ENCODE data around the gene DSCAML1. TPM values are rescaled to one million over a fixed set of nuclear protein-coding genes. Genes with fewer than 3 reads are reported as not detected.

The DSCAML1 gene
- total RNA-seq, 6 donors from 2014 or later, result 0.30 to 3.1 (median 1.3) TPM

GRCh38 chr11:117774553-117774952, 22.5 kb downstream of the DSCAML1 start:
- H3K27ac ChIP-seq, result no peak overlapping the region
- WGBS, 2 donors, result 83 to 90% methylated on average over 3 of the region's 3 CpGs
- ATAC-seq (ENCODE audit: low FRiP score in 2 of 2), result no peak

GRCh38 chr11:117772360-117772759, 24.7 kb downstream of the DSCAML1 start:
- no peak for TF ChIP-seq POLR2AphosphoS5 (IDR thresholded peaks at IDR 0.05)
- no peak for TF ChIP-seq POLR2A (IDR thresholded peaks at IDR 0.05)
- TF ChIP-seq CTCF (IDR thresholded peaks at IDR 0.05), result no peak
- TF ChIP-seq EP300 (IDR thresholded peaks at IDR 0.05), result no peak
- no peaks in the 10 kb centered on the region for H3K9me3 ChIP-seq

More at GRCh38 chr11:117774553-117774952, 22.5 kb downstream of the DSCAML1 start:
- H3K27me3 ChIP-seq, result no peaks in the 10 kb centered on the region
- H3K36me3 ChIP-seq, result no peaks in the 10 kb centered on the region
- no peak for DNase-seq
- H3K4me1 ChIP-seq, result no peaks in the 10 kb centered on the region
- H3K9me3 ChIP-seq, result no peaks in the 10 kb centered on the region
- no peak overlapping the region for H3K4me3 ChIP-seq
- no peak for TF ChIP-seq POLR2A (IDR thresholded peaks at IDR 0.05)
- no peak for TF ChIP-seq CTCF (IDR thresholded peaks at IDR 0.05)
- TF ChIP-seq POLR2AphosphoS5 (IDR thresholded peaks at IDR 0.05), result no peak
- no peak for TF ChIP-seq EP300 (IDR thresholded peaks at IDR 0.05)

GRCh38 chr11:117771841-117772240, 25.2 kb downstream of the DSCAML1 start:
- WGBS, 2 donors, result 91 to 92% methylated on average over 7 of the region's 7 CpGs
- Histone ChIP-seq H3K36me3 (no peaks in the 10 kb centered on the region), H3K4me1 (no peaks in the 10 kb centered on the region), H3K27ac (no peak overlapping the region), H3K4me3 (no peak overlapping the region), H3K9me3 (no peaks in the 10 kb centered on the region), H3K27me3 (no peaks in the 10 kb centered on the region)
- DNase-seq (no peak), ATAC-seq (ENCODE audit: low FRiP score in 2 of 2) (no peak)
- TF ChIP-seq EP300 (IDR thresholded peaks at IDR 0.05), result no peak
- no peak for TF ChIP-seq POLR2A (IDR thresholded peaks at IDR 0.05)
- no peak for TF ChIP-seq CTCF (IDR thresholded peaks at IDR 0.05)
- no peak for TF ChIP-seq POLR2AphosphoS5 (IDR thresholded peaks at IDR 0.05)

More at GRCh38 chr11:117772360-117772759, 24.7 kb downstream of the DSCAML1 start:
- Histone ChIP-seq H3K27me3 (no peaks in the 10 kb centered on the region), H3K36me3 (no peaks in the 10 kb centered on the region), H3K4me3 (no peak overlapping the region), H3K4me1 (no peaks in the 10 kb centered on the region), H3K27ac (no peak overlapping the region)
- WGBS, 2 donors, result 88 to 94% methylated on average over 6 of the region's 6 CpGs
- DNase-seq (no peak), ATAC-seq (ENCODE audit: low FRiP score in 2 of 2) (no peak)

- Histone ChIP-seq H3K27ac (no peak overlapping the region), H3K27me3 (no peaks in the 10 kb centered on the region), H3K9me3 (no peaks in the 10 kb centered on the region), H3K4me3 (no peak overlapping the region), H3K36me3 (no peaks in the 10 kb centered on the region), H3K4me1 (no peaks in the 10 kb centered on the region)
- TF ChIP-seq POLR2A (IDR thresholded peaks at IDR 0.05) (no peak), POLR2AphosphoS5 (IDR thresholded peaks at IDR 0.05) (no peak)
- ATAC-seq (ENCODE audit: low FRiP score in 2 of 2) (no peak), DNase-seq (no peak)
- WGBS, 2 donors, result 84% methylated on average over 6 of the region's 6 CpGs
These were observed 25.8 kb downstream of the DSCAML1 start for GRCh38 chr11:117771197-117771596.

- Histone ChIP-seq H3K27ac (no peak overlapping the region), H3K4me3 (no peak overlapping the region), H3K27me3 (no peaks in the 10 kb centered on the region), H3K36me3 (no peaks in the 10 kb centered on the region), H3K9me3 (no peaks in the 10 kb centered on the region), H3K4me1 (no peaks in the 10 kb centered on the region)
- no peak for ATAC-seq (ENCODE audit: low FRiP score in 2 of 2)
- DNase-seq, result no peak
- WGBS, 2 donors, result 81 to 88% methylated on average over 4 of the region's 4 CpGs
- TF ChIP-seq CTCF (IDR thresholded peaks at IDR 0.05) (no peak), POLR2AphosphoS5 (IDR thresholded peaks at IDR 0.05) (no peak), POLR2A (IDR thresholded peaks at IDR 0.05) (no peak), EP300 (IDR thresholded peaks at IDR 0.05) (no peak)
These were observed 27.0 kb downstream of the DSCAML1 start for GRCh38 chr11:117770061-117770460.

All from upper lobe of left lung (tissue), 6 donors.